ENCODE measurements around the gene CEP126.

Gene CEP126

GRCh38 chr11:102026217-102026616 lies 111.4 kb downstream of the CEP126 start:
- no peak; the same call in 1 of the 3 replicates for ATAC-seq
- no peak for TF ChIP-seq POU6F1 (CRISPR knock-in tag; IDR thresholded peaks at IDR 0.05; ENCODE audit: borderline replicate concordance, low read depth)
- no peak for TF ChIP-seq CSRNP3 (CRISPR knock-in tag; IDR thresholded peaks at IDR 0.05)
- no peak for TF ChIP-seq GLIS3 (CRISPR knock-in tag; IDR thresholded peaks at IDR 0.05)
- no peak for TF ChIP-seq ZNF70 (CRISPR knock-in tag; IDR thresholded peaks at IDR 0.05)
- no peak for TF ChIP-seq ZNF8 (CRISPR knock-in tag; IDR thresholded peaks at IDR 0.05)

- no peak for TF ChIP-seq SNAI2 (CRISPR knock-in tag; IDR thresholded peaks at IDR 0.05)
- TF ChIP-seq ZNF565 (CRISPR knock-in tag; conservative IDR thresholded peaks at IDR 0.05; ENCODE audit: low read depth) = no peak
- TF ChIP-seq TCF4 (CRISPR knock-in tag; IDR thresholded peaks at IDR 0.05; ENCODE audit: borderline replicate concordance) = no peak
- TF ChIP-seq RARB (CRISPR knock-in tag; IDR thresholded peaks at IDR 0.05) = no peak
- no peak for TF ChIP-seq PPARA (CRISPR knock-in tag; IDR thresholded peaks at IDR 0.05; ENCODE audit: borderline replicate concordance)
- no peak for TF ChIP-seq BACH2 (CRISPR knock-in tag; IDR thresholded peaks at IDR 0.05; ENCODE audit: borderline replicate concordance)
- TF ChIP-seq ZNF8 (CRISPR knock-in tag; IDR thresholded peaks at IDR 0.05) = no peak
- no peak for TF ChIP-seq ARNTL (CRISPR knock-in tag; IDR thresholded peaks at IDR 0.05; ENCODE audit: borderline replicate concordance, low read depth)
- no peak for TF ChIP-seq PATZ1 (CRISPR knock-in tag; IDR thresholded peaks at IDR 0.05; ENCODE audit: borderline replicate concordance)
- no peak for TF ChIP-seq POU6F1 (CRISPR knock-in tag; IDR thresholded peaks at IDR 0.05; ENCODE audit: borderline replicate concordance, low read depth)
- TF ChIP-seq CSRNP3 (CRISPR knock-in tag; IDR thresholded peaks at IDR 0.05) = no peak
- TF ChIP-seq ESRRG (CRISPR knock-in tag; IDR thresholded peaks at IDR 0.05) = no peak
- no peak for TF ChIP-seq ZFP30 (CRISPR knock-in tag; IDR thresholded peaks at IDR 0.05)
- TF ChIP-seq ZC3H10 (CRISPR knock-in tag; IDR thresholded peaks at IDR 0.05) = no peak
- TF ChIP-seq GLIS3 (CRISPR knock-in tag; IDR thresholded peaks at IDR 0.05) = no peak
- peak; percentile 42 for ATAC-seq
These were observed 112.1 kb downstream of the CEP126 start for GRCh38 chr11:102026959-102027358.

- ATAC-seq = no peak
- TF ChIP-seq ESRRG (CRISPR knock-in tag; IDR thresholded peaks at IDR 0.05) = no peak
- TF ChIP-seq CSRNP3 (CRISPR knock-in tag; IDR thresholded peaks at IDR 0.05) = no peak
- no peak for TF ChIP-seq PPARA (CRISPR knock-in tag; IDR thresholded peaks at IDR 0.05; ENCODE audit: borderline replicate concordance)
- TF ChIP-seq TSHZ2 (CRISPR knock-in tag; IDR thresholded peaks at IDR 0.05) = no peak
- no peak for TF ChIP-seq ZNF70 (CRISPR knock-in tag; IDR thresholded peaks at IDR 0.05)
- no peak for TF ChIP-seq ZNF8 (CRISPR knock-in tag; IDR thresholded peaks at IDR 0.05)
- no peak for TF ChIP-seq OSR1 (CRISPR knock-in tag; IDR thresholded peaks at IDR 0.05)
- no peak for TF ChIP-seq ARNTL (CRISPR knock-in tag; IDR thresholded peaks at IDR 0.05; ENCODE audit: borderline replicate concordance, low read depth)
- no peak for TF ChIP-seq ISL1 (CRISPR knock-in tag; IDR thresholded peaks at IDR 0.05)
- no peak for TF ChIP-seq SNAI2 (CRISPR knock-in tag; IDR thresholded peaks at IDR 0.05)
- TF ChIP-seq ZFP30 (CRISPR knock-in tag; IDR thresholded peaks at IDR 0.05) = no peak
- no peak for TF ChIP-seq TCF4 (CRISPR knock-in tag; IDR thresholded peaks at IDR 0.05; ENCODE audit: borderline replicate concordance)
- no peak for TF ChIP-seq PATZ1 (CRISPR knock-in tag; IDR thresholded peaks at IDR 0.05; ENCODE audit: borderline replicate concordance)
- TF ChIP-seq GLIS3 (CRISPR knock-in tag; IDR thresholded peaks at IDR 0.05) = no peak
- TF ChIP-seq POU6F1 (CRISPR knock-in tag; IDR thresholded peaks at IDR 0.05; ENCODE audit: borderline replicate concordance, low read depth) = no peak
- no peak for TF ChIP-seq ZC3H10 (CRISPR knock-in tag; IDR thresholded peaks at IDR 0.05)
These were observed 121.9 kb downstream of the CEP126 start for GRCh38 chr11:102036757-102037156.

Measured in SK-N-SH treated with all-trans-retinoic acid at 6 μM for 48 hours (cell line).